Esophagus muscularis mucosa (tissue), 4 donors: Measurements from ENCODE around the gene RASGRF1. TPM values are rescaled to one million over a fixed set of nuclear protein-coding genes. Genes with fewer than 3 reads are reported as not detected.

Source experiments
- DNase-seq: peaks from one replicate; pipeline ENCODE4 v3.0.0-alpha.2; 2017; ENCODE audit errors: extremely low spot score
- H3K27ac ChIP-seq, 4 donors: fragments of 200-600 bp; sonication (generic); replicated peaks in 1 of 4; 1 replicate in 3 of 4; 2 replicates in 1 of 4; pipeline ENCODE4 v1.5.1; 2016 to 2019; ENCODE audit warnings: mild to moderate bottlenecking in 1 of 4
- H3K27me3 ChIP-seq, 4 donors: fragments of 200-600 bp; sonication (generic); one replicate each; pipeline versions ENCODE4 v1.5.1 to v1.6.0; 2016 to 2019
- H3K36me3 ChIP-seq, 4 donors: fragments of 200-600 bp; sonication (generic); one replicate each; pipeline ENCODE4 v1.5.1; 2016 to 2019
- H3K4me1 ChIP-seq, 4 donors: fragments of 200-600 bp; sonication (generic); one replicate each; pipeline ENCODE4 v1.5.1; 2016 to 2019
- H3K4me3 ChIP-seq, 4 donors: fragments of 200-600 bp; sonication (generic); 1 replicate in 2 of 4; 2 replicates in 2 of 4; pipeline ENCODE4 v1.5.1; 2016 to 2019; ENCODE audit warnings: mild to moderate bottlenecking in 4 of 4, moderate library complexity in 1 of 4
- H3K9me3 ChIP-seq, 4 donors: fragments of 200-600 bp; sonication (generic); 1 replicate in 3 of 4; 2 replicates in 1 of 4; pipeline ENCODE4 v1.5.1; 2016 to 2019
- EP300 ChIP-seq: sonication (generic); formaldehyde crosslinking; IDR thresholded peaks from one replicate; pipeline ENCODE4 v1.6.1; 2017; ENCODE audit warnings: antibody characterized with exemption
- POLR2A ChIP-seq: fragments of 450-650 bp; IDR thresholded peaks from one replicate; pipeline ENCODE4 v1.6.1; 2017; ENCODE audit warnings: antibody characterized with exemption, moderate library complexity, mild to moderate bottlenecking, low read depth
- POLR2AphosphoS5 ChIP-seq, 2 donors: sonication (generic); formaldehyde crosslinking; IDR thresholded peaks; one replicate each; pipeline ENCODE4 v1.6.1; 2017; ENCODE audit warnings: antibody characterized with exemption in 2 of 2
- WGBS: methylation state at CpG from one replicate; pipeline ENCODE4 v1.1.5; 2018; 5-methylcytosine and 5-hydroxymethylcytosine counted together
- intact Hi-C: fragments of 100-400 bp; cut with DNase I; formaldehyde crosslinking; loops from one replicate; pipeline ENCODE4 v1.15.1; 2023
- total RNA-seq, 4 donors: library from RNA; depleted of rRNA; stranded (reverse); fragments of >200 nt; gene quantifications; one replicate each; pipeline versions ENCODE4 v1.1.0 to v1.2.1, GENCODE V29; 2016
- TF ChIP-seq, protein P1 (sequence below), 3 experiments: fragments of 200-600 bp in 2 of 3; fragments of 450-650 bp in 1 of 3; sonication (generic) in 2 of 3; IDR thresholded peaks; one replicate each; pipeline ENCODE4 v1.5.1; 2017 to 2019; ENCODE audit warnings: antibody characterized with exemption in 3 of 3, mild to moderate bottlenecking in 2 of 3, moderate library complexity in 1 of 3

RASGRF1 gene
- total RNA-seq, 4 donors from 2014 or later, result 0.17 to 0.23 TPM; not detected in 2

DNA sequence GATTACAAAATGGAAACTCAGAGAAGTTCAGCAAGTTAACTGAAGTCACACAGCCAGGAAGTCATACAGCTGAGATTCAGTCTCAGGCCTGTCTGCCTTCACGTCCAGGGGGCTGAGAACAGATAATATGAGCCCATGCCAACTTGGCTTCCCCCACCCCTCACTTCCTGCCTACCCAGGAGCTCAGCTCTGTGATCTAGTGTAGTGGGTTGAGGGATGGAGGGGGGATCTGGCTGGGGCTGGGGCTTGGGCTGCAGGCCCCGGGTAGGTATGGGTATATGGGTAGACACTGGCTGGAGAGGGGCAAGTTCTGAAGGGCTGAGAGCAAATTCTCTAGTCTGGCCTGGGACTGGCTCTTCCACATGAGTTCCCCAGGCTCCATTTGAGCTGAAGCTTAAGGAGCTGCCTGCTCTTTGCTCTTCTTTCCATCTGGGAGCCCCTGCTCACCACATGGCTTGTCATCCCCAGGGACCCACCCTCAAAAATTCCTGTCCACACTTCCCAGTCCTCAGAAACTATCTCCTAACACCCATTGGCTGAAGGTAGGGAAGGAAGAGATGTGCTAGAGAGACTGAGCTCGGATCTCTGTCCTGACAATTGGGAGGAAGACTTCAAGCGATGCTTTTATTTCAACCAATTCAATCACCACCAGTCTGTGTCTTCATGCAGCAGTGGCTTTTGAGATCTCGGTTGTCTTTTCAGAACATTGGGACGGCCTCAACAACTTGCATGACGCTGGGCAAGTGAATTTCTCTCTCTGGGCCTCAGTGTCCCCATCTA, 2.0 kb downstream of the RASGRF1 start:
- Histone ChIP-seq H3K4me3 (no peak overlapping the region), H3K27ac (no peak overlapping the region), H3K9me3 (no peaks in the 10 kb centered on the region), H3K36me3 (no peaks in the 10 kb centered on the region), H3K27me3 (peaks cover 0 to 93% (median 27%) of the 10 kb centered on the region in 4 donors), H3K4me1 (peaks cover 18 to 29% (median 26%) of the 10 kb centered on the region in 4 donors)
- no peak for DNase-seq
- intact Hi-C loops, result no loop called here
- TF ChIP-seq POLR2AphosphoS5 (IDR thresholded peaks at IDR 0.05), result no peak
- no peak for TF ChIP-seq EP300
- TF ChIP-seq, protein P1, sequence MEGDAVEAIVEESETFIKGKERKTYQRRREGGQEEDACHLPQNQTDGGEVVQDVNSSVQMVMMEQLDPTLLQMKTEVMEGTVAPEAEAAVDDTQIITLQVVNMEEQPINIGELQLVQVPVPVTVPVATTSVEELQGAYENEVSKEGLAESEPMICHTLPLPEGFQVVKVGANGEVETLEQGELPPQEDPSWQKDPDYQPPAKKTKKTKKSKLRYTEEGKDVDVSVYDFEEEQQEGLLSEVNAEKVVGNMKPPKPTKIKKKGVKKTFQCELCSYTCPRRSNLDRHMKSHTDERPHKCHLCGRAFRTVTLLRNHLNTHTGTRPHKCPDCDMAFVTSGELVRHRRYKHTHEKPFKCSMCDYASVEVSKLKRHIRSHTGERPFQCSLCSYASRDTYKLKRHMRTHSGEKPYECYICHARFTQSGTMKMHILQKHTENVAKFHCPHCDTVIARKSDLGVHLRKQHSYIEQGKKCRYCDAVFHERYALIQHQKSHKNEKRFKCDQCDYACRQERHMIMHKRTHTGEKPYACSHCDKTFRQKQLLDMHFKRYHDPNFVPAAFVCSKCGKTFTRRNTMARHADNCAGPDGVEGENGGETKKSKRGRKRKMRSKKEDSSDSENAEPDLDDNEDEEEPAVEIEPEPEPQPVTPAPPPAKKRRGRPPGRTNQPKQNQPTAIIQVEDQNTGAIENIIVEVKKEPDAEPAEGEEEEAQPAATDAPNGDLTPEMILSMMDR (IDR thresholded peaks at IDR 0.05), result no peak
- TF ChIP-seq POLR2A, result no peak
- WGBS, result 49% methylated on average over 7 of the region's 7 CpGs

DNA sequence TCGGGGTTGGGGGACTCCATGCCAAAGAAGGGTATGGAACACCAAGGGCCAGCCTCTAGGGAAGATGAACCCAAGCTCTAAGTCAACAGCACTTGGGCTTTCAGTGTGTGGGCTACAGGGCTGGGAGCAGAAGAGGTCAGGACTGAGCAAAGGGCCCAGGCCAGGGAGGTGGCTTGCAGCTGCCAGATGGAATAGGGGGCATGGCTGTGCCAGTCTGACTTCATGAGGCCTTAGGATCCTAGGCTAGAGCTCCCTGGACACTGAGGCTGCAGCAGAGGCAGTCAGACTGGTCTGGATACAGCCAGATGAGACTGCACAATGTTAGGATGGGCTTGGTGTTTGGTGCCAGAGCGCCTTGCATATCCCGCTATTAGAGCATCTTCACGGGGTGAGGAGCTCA, 3.8 kb downstream of the RASGRF1 start:
- Histone ChIP-seq H3K4me3 (no peak overlapping the region), H3K27me3 (peaks cover 0 to 75% (median 25%) of the 10 kb centered on the region in 4 donors), H3K9me3 (no peaks in the 10 kb centered on the region), H3K36me3 (no peaks in the 10 kb centered on the region), H3K27ac (no peak overlapping the region), H3K4me1 (peaks cover 18 to 29% (median 26%) of the 10 kb centered on the region in 4 donors)
- intact Hi-C loops, result no loop called here
- WGBS, result 72% methylated on average over 4 of the region's 4 CpGs
- DNase-seq, result no peak
- TF ChIP-seq POLR2A (no peak), POLR2AphosphoS5 (IDR thresholded peaks at IDR 0.05) (no peak), EP300 (no peak)
- TF ChIP-seq, protein P1 (IDR thresholded peaks at IDR 0.05), result no peak

DNA sequence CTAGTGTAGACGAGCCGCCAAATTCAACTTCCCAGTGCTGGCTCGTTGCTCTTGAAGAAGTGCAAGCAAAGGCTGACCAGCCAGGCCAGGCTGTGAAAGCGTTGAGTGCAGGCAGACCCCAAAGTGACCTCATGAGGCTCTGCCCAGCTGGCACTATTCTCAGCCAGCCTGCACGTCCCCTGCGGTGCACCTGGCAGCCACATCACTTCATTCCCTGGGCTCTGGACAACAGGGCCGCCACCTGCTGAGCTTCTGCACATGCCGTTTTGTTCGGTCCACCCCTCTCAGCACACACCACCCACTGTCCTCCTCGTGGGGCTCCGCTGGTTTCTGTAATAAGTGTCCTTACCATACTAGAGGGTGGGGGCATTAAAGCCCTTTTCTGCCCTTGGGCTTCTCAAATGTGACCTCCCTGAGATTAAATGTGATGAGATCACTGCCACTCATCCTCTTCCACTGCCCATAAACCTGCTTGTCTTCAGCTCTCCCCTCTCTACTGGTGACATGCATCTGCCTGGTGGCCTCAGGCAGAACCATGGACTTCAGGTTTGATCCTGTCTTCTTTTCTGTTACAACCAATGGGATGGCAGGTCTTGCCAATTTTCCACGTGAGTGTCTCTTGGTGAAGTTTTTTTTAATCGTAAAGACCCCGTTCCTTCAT, 6.1 kb downstream of the RASGRF1 start:
- DNase-seq, result no peak
- H3K36me3 ChIP-seq, result no peaks in the 10 kb centered on the region
- no peak for TF ChIP-seq POLR2AphosphoS5 (IDR thresholded peaks at IDR 0.05)
- TF ChIP-seq EP300, result no peak
- TF ChIP-seq, protein P1 (IDR thresholded peaks at IDR 0.05), result no peak
- no peak for TF ChIP-seq POLR2A
- 63% methylated on average over 14 of the region's 14 CpGs for WGBS
- peaks cover 0 to 5% (median 3%) of the 10 kb centered on the region in 4 donors for H3K4me1 ChIP-seq
- no peaks in the 10 kb centered on the region for H3K9me3 ChIP-seq
- no peak overlapping the region for H3K4me3 ChIP-seq
- intact Hi-C loops, result no loop called here
- H3K27me3 ChIP-seq, result peaks cover 0 to 52% (median 3%) of the 10 kb centered on the region in 4 donors
- H3K27ac ChIP-seq, result no peak overlapping the region

DNA sequence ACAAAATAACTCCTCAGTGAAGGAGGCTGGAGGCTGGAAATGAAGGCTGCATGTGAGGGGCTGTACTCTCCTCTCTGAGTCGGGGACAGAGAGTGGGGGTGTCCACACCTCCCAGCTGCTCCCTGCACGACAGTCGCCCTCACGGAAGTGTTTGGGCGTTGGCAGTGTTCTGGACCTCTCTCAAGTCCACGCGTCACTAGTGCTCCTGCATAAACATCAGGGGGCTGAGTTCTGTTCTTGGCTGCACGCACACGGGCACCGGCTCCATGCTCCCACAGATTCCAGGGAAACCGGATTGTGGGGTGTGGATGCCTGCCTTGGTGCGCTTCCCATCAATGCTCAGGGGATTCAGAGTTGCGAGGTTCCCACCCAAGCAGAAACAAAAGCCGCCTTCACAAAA, 7.4 kb downstream of the RASGRF1 start:
- intact Hi-C loops, result no loop called here
- TF ChIP-seq, protein P1 (IDR thresholded peaks at IDR 0.05), result no peak
- Histone ChIP-seq H3K27ac (no peak overlapping the region), H3K27me3 (peaks cover 0 to 39% (median 0%) of the 10 kb centered on the region in 4 donors), H3K4me1 (no peaks in the 10 kb centered on the region), H3K36me3 (no peaks in the 10 kb centered on the region), H3K9me3 (no peaks in the 10 kb centered on the region), H3K4me3 (no peak overlapping the region)
- WGBS, result 78% methylated on average over 12 of the region's 14 CpGs
- no peak for DNase-seq
